HepG2 (cell line): ENCODE measurements around the gene GAS6. TPM values are rescaled to one million over a fixed set of nuclear protein-coding genes. Genes with fewer than 3 reads are reported as not detected.

Experiments
- ATAC-seq: fragments of 200-7000 bp; cut with Tn5 transposase; 3 replicates; pipeline ENCODE4 v1.9.1; 2020; ENCODE audit warnings: mild to moderate bottlenecking, moderate library complexity
- BruUV-seq: library from RNA; stranded (reverse); fragments of 400-500 nt; replicated peaks from 2 replicates; lab custom pipeline; 2021; lab: Mats Ljungman, UMichigan
- CTCF ChIA-PET: fragments of 300-600 bp; formaldehyde crosslinking; extraction: SDS; loops from one replicate; lab custom pipeline; 2021; ENCODE audit warnings: low total read pairs, inconsistent platforms, low intra/inter-chr PET ratio; lab: Yijun Ruan, JAX
- POLR2A ChIA-PET: fragments of 350-600 bp; sonication (Branson Sonifier 250); formaldehyde crosslinking; loops from one replicate; lab custom pipeline; 2020; ENCODE audit warnings: antibody characterized with exemption, inconsistent platforms; lab: Yijun Ruan, JAX
- DNase-seq: peaks from one replicate; pipeline ENCODE4 v3.0.0-alpha.2; 2015; ENCODE audit warnings: low spot score
- FAIRE-seq: peaks from 3 replicates; lab custom pipeline; 2011; peaks lifted over from hg19 to GRCh38; lab: Jason Lieb, UNC
- H2AFZ ChIP-seq: one replicate; pipeline ENCODE4 v1.6.1; 2011; ENCODE audit warnings: low read length, inconsistent platforms
- H3K27ac ChIP-seq: fragments of 300-600 bp; 3 replicates; pipeline ENCODE4 v1.8.0; 2011; ENCODE audit warnings: mixed run types, mild to moderate bottlenecking, mixed read lengths, low read length, inconsistent platforms; ENCODE audit not compliant: insufficient read depth; ENCODE audit errors: extremely low read length
- H3K27me3 ChIP-seq, 2 experiments: fragments of 200-600 bp in 1 of 2; 2 replicates in 1 of 2; 3 replicates in 1 of 2; pipeline versions ENCODE4 v1.6.0 to v1.8.0; 2011; ENCODE audit warnings: low read length in 2 of 2, mild to moderate bottlenecking in 2 of 2, moderate library complexity in 2 of 2, inconsistent platforms in 1 of 2; ENCODE audit not compliant: insufficient read depth in 2 of 2, control insufficient read depth in 1 of 2
- H3K36me3 ChIP-seq, 2 experiments: fragments of 200-600 bp in 1 of 2; replicated peaks in 1 of 2; 2 replicates in 1 of 2; 3 replicates in 1 of 2; pipeline versions ENCODE4 v1.5.1 to v1.8.0; 2011; ENCODE audit warnings: low read length in 2 of 2, inconsistent platforms in 1 of 2; ENCODE audit not compliant: insufficient read depth in 2 of 2, control insufficient read depth in 1 of 2
- H3K4me1 ChIP-seq: 2 replicates; pipeline ENCODE4 v1.5.1; 2012; ENCODE audit warnings: low read length, inconsistent platforms; ENCODE audit not compliant: insufficient read depth
- H3K4me2 ChIP-seq: 2 replicates; pipeline ENCODE4 v1.6.0; 2011; ENCODE audit warnings: low read depth, low read length, inconsistent platforms
- H3K4me3 ChIP-seq, 3 experiments: fragments of 200-600 bp in 1 of 3; sonication (generic), shearing (Covaris generic) in 1 of 3; replicated peaks in 1 of 3; 2 replicates each; pipeline ENCODE4 v1.5.1; 2011 to 2016; ENCODE audit warnings: low read length in 3 of 3, inconsistent platforms in 2 of 3, low read depth in 2 of 3, mild to moderate bottlenecking in 2 of 3, control low read depth in 1 of 3, mixed read lengths in 1 of 3; ENCODE audit not compliant: insufficient read depth in 1 of 3
- H3K79me2 ChIP-seq: one replicate; pipeline ENCODE4 v1.6.1; 2011; ENCODE audit warnings: low read length, inconsistent platforms; ENCODE audit not compliant: insufficient read depth
- H3K9ac ChIP-seq: 2 replicates; pipeline ENCODE4 v1.6.0; 2011; ENCODE audit warnings: mild to moderate bottlenecking, low read depth, low read length, inconsistent platforms; ENCODE audit not compliant: insufficient read depth
- H3K9me3 ChIP-seq: 2 replicates; pipeline ENCODE4 v1.5.1; 2012; ENCODE audit warnings: mild to moderate bottlenecking, low read length
- H4K20me1 ChIP-seq: 2 replicates; pipeline ENCODE4 v1.6.0; 2011; ENCODE audit warnings: inconsistent platforms, mild to moderate bottlenecking, low read length, moderate library complexity; ENCODE audit not compliant: insufficient read depth
- BATF2 ChIP-seq: sonication (generic); formaldehyde crosslinking; IDR thresholded peaks from 2 replicates; pipeline ENCODE4 v1.8.0; 2022; ENCODE audit warnings: mild to moderate bottlenecking, missing genetic modification reagents, moderate library complexity
- FLYWCH1 ChIP-seq: sonication (generic); formaldehyde crosslinking; IDR thresholded peaks from 2 replicates; pipeline ENCODE4 v1.8.1; 2023; ENCODE audit warnings: mild to moderate bottlenecking, missing genetic modification reagents
- HNRNPK ChIP-seq: fragments of 200-400 bp; formaldehyde crosslinking; IDR thresholded peaks from 2 replicates; pipeline ENCODE4 v1.6.1; 2018; ENCODE audit warnings: low read length, low read depth, moderate library complexity, mild to moderate bottlenecking; ENCODE audit not compliant: poor library complexity, severe bottlenecking
- PCBP1 ChIP-seq: fragments of 200-400 bp; formaldehyde crosslinking; IDR thresholded peaks from 2 replicates; pipeline ENCODE4 v1.6.1; 2017; ENCODE audit warnings: mild to moderate bottlenecking, low read depth, low read length, borderline replicate concordance
- PCBP2 ChIP-seq: fragments of 200-400 bp; formaldehyde crosslinking; optimal IDR thresholded peaks from 2 replicates; pipeline ENCODE3; 2018; ENCODE audit warnings: low read length, low read depth; ENCODE audit not compliant: poor library complexity, severe bottlenecking
- RAD51 ChIP-seq: fragments of 450-650 bp; IDR thresholded peaks from 2 replicates; pipeline ENCODE4 v1.6.1; 2016; ENCODE audit warnings: borderline replicate concordance
- SNRNP70 ChIP-seq: fragments of 200-400 bp; formaldehyde crosslinking; IDR thresholded peaks from 2 replicates; pipeline ENCODE4 v1.6.1; 2017; ENCODE audit warnings: mild to moderate bottlenecking, low read depth, low read length, moderate library complexity
- TP53 ChIP-seq: sonication (generic); formaldehyde crosslinking; conservative IDR thresholded peaks from 2 replicates; pipeline ENCODE4 v1.4.0; 2020; ENCODE audit warnings: missing genetic modification reagents
- ZBTB33 ChIP-seq: sonication (generic); formaldehyde crosslinking; IDR thresholded peaks from 2 replicates; pipeline ENCODE4 v1.4.0; 2020; ENCODE audit warnings: missing genetic modification reagents
- ZBTB38 ChIP-seq: sonication (generic); formaldehyde crosslinking; IDR thresholded peaks from 2 replicates; pipeline ENCODE4 v1.5.1; 2020; ENCODE audit warnings: mild to moderate bottlenecking, missing genetic modification reagents
- ZFP36 ChIP-seq: fragments of 150-350 bp; IDR thresholded peaks from 2 replicates; pipeline ENCODE4 v1.6.1; 2018; ENCODE audit warnings: borderline replicate concordance, low read length, low read depth; ENCODE audit not compliant: partially characterized antibody
- ZFP91 ChIP-seq: sonication (generic); formaldehyde crosslinking; IDR thresholded peaks from 2 replicates; pipeline ENCODE4 v1.9.0; 2022; ENCODE audit warnings: missing genetic modification reagents, mild to moderate bottlenecking, borderline replicate concordance
- ZNF263 ChIP-seq: sonication (generic); formaldehyde crosslinking; IDR thresholded peaks from 2 replicates; pipeline ENCODE4 v1.4.0; 2020; ENCODE audit warnings: missing genetic modification reagents
- ZSCAN20 ChIP-seq: sonication (generic); formaldehyde crosslinking; IDR thresholded peaks from 2 replicates; pipeline ENCODE4 v1.4.0; 2020; ENCODE audit warnings: missing genetic modification reagents, mild to moderate bottlenecking, borderline replicate concordance
- WGBS: methylation state at CpG from one replicate; pipeline ENCODE4 v1.1.6; 2017; ENCODE audit warnings: low lambda C conversion rate; 5-methylcytosine and 5-hydroxymethylcytosine counted together
- in situ Hi-C: cut with HindIII; loops from 2 replicates; pipeline ENCODE4 v1.10.0; 2017; ENCODE audit warnings: low pct_unique_long_range_greater_than_20kb; ENCODE audit not compliant: extremely low pct_ligation_motif_present
- intact Hi-C: fragments of 100-400 bp; cut with micrococcal nuclease; formaldehyde crosslinking; loops from one replicate; pipeline ENCODE4 v1.10.0; 2022; ENCODE audit not compliant: unreplicated experiment
- polyA plus RNA-seq, 8 experiments: library from polyadenylated mRNA; depleted of rRNA in 3 of 8; stranded (reverse) in 7 of 8; unstranded in 1 of 8; fragments of >200 nt; fragmentation: Illumina TruSeq in 4 of 8; extraction: Trizol in 4 of 8; gene quantifications; 2 replicates each; pipeline versions ENCODE4 v1.2.1 to v1.2.3, GENCODE V29; 2011 to 2016; ENCODE audit warnings: low read depth in 4 of 8, missing spikeins in 1 of 8, mixed read lengths in 1 of 8; ENCODE audit not compliant: insufficient read depth in 1 of 8
- total RNA-seq, 5 experiments: library from RNA; depleted of rRNA; stranded (reverse); fragments of >200 nt; fragmentation: Illumina TruSeq; extraction: Trizol; gene quantifications; 2 replicates each; pipeline ENCODE4 v1.2.3, GENCODE V29; 2016; ENCODE audit warnings: low read depth in 1 of 5
- TF ChIP-seq, protein P1 (sequence below): sonication (generic); formaldehyde crosslinking; IDR thresholded peaks from 2 replicates; pipeline ENCODE4 v1.4.0; 2020; ENCODE audit warnings: missing genetic modification reagents
- TF ChIP-seq, protein P2 (sequence below): sonication (generic); formaldehyde crosslinking; IDR thresholded peaks from 2 replicates; pipeline ENCODE4 v1.8.1; 2023; ENCODE audit warnings: missing genetic modification reagents, mild to moderate bottlenecking, borderline replicate concordance

Gene GAS6
- total and polyA plus RNA-seq, 2 of the 13 experiments (the other 11 are each of a cell fraction or from before 2014, with no cell fraction given), result 0.09 to 0.24 TPM

DNA sequence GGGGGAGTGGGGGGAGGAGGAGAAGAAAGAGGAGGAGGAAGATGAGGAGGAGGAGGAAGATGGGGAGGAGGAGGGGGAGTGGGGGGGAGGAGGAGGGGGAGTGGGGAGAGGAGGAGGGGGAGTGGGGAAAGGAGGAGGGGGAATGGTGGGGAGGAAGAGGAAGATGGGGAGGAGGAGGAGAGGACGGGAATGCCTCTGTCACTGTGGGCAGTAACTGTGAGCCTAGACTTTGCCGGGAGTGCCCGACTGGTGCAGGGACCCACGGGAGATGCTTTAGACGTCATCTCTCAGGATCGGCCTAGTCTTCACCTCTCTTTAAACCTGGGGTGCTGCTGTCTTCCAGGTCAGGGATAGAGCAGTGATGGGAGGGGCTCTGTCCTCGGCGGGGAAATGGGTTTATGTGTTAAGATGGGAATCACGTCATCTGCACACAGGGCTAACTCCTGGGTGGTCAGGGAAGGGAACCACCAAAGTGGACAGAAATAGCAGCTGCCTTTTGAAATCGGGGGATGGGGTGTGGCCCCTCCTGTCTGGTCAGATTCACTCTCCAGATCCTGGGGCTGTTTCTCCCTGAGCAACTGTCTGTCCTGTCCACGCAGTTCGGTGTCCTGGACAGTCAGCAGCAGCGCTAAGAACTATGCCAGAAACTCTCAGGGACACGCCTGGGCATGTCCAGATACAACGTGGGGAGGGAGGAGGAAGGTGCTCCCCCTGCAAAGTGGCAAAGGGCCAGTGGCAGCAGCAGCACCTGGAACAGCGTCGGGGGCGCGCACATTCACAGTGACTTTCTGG is 26.9 kb downstream of the GAS6 start:
- ChIA-PET CTCF (no interaction called here), POLR2A (no interaction called here)
- no peak for ATAC-seq
- H3K4me1 ChIP-seq, result peaks cover 26% of the 10 kb centered on the region
- no peak overlapping the region for H3K27ac ChIP-seq
- no peak for DNase-seq
- in situ Hi-C loops (no loop called here), intact Hi-C loops (no loop called here)
- H3K79me2 ChIP-seq, result no peaks in the 10 kb centered on the region
- H2AFZ ChIP-seq, result no peak overlapping the region
- H3K9ac ChIP-seq, result no peak overlapping the region
- peaks cover 0 to 1% of the 10 kb centered on the region in 2 experiments; a peak in 3 of 5 replicates for H3K27me3 ChIP-seq
- H4K20me1 ChIP-seq, result no peaks in the 10 kb centered on the region
- FAIRE-seq, result no peak
- H3K9me3 ChIP-seq, result no peaks in the 10 kb centered on the region
- 95% methylated on average over 15 of the region's 19 CpGs for WGBS
- H3K4me3 ChIP-seq, result no peak overlapping the region
- no peak overlapping the region for H3K4me2 ChIP-seq
- BruUV-seq, result no TSS peak
- H3K36me3 ChIP-seq, result no peaks in the 10 kb centered on the region
- TF ChIP-seq RAD51 (no peak), HNRNPK (peak; percentile 58), BATF2 (CRISPR knock-in tag) (no peak), ZFP91 (CRISPR knock-in tag) (no peak), ZBTB38 (CRISPR knock-in tag) (peak; percentile 52; the same call in 1 of the 2 replicates), ZSCAN20 (CRISPR knock-in tag) (no peak), PCBP2 (peak; percentile 51), FLYWCH1 (CRISPR knock-in tag) (no peak), PCBP1 (0 out of 2 replicates have a peak, but pooled peaks have one; percentile 27), SNRNP70 (no peak), ZFP36 (no peak), TP53 (CRISPR knock-in tag) (peak; percentile 99), ZBTB33 (CRISPR knock-in tag) (peak; percentile 72), ZNF263 (CRISPR knock-in tag) (peak; percentile 84)
- TF ChIP-seq, protein P1, sequence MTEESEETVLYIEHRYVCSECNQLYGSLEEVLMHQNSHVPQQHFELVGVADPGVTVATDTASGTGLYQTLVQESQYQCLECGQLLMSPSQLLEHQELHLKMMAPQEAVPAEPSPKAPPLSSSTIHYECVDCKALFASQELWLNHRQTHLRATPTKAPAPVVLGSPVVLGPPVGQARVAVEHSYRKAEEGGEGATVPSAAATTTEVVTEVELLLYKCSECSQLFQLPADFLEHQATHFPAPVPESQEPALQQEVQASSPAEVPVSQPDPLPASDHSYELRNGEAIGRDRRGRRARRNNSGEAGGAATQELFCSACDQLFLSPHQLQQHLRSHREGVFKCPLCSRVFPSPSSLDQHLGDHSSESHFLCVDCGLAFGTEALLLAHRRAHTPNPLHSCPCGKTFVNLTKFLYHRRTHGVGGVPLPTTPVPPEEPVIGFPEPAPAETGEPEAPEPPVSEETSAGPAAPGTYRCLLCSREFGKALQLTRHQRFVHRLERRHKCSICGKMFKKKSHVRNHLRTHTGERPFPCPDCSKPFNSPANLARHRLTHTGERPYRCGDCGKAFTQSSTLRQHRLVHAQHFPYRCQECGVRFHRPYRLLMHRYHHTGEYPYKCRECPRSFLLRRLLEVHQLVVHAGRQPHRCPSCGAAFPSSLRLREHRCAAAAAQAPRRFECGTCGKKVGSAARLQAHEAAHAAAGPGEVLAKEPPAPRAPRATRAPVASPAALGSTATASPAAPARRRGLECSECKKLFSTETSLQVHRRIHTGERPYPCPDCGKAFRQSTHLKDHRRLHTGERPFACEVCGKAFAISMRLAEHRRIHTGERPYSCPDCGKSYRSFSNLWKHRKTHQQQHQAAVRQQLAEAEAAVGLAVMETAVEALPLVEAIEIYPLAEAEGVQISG (CRISPR knock-in tag), result 0 out of 2 replicates have a peak, but pooled peaks have one; percentile 20
- TF ChIP-seq, protein P2, sequence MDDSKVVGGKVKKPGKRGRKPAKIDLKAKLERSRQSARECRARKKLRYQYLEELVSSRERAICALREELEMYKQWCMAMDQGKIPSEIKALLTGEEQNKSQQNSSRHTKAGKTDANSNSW (CRISPR knock-in tag), result no peak
